LNCaP clone FGC (cell line): Measurements from ENCODE around the gene UNC13B.

Experiments used
- DNase-seq: peaks from one replicate; pipeline ENCODE4 v3.0.0-alpha.2; 2011; ENCODE audit warnings: low read depth
- H3K4me3 ChIP-seq: 2 replicates; pipeline ENCODE4 v1.5.1; 2011; ENCODE audit warnings: mild to moderate bottlenecking, low read depth, low read length, control low read depth
- TF ChIP-seq, protein P1 (sequence below): IDR thresholded peaks from 2 replicates; pipeline ENCODE4 v1.5.1; 2012; ENCODE audit warnings: mild to moderate bottlenecking; ENCODE audit not compliant: control insufficient read depth, insufficient read depth; ENCODE audit errors: extremely low read depth

UNC13B gene

DNA sequence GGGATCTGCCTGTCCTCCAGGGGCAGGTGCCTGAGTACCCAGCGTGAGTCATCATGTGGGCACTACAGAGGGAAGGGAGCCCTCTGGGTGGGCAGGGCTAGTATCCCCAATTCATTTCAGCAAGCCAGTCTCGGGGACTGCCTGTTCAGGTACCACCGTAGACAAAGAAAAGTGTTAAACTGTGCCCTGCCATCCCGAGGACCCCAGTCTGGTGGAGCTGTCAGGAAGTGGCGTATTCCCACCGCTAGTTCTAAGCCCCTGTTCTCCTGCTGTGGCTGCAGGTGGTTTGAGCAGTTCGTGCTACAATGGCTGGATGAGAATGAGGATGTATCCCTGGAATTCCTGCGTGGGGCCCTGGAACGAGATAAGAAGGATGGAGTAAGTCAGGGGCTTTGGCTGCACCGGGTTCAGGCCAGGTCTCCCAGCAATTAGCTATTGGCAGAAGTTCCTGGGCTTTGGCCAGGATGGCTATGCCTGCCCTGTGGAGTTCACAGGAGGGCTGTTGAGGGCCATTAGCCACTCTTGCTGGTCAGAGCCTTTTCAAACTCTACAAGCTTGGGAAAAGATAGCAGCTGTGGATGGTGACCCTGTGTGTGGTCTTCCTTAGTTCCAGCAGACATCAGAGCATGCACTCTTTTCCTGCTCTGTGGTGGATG is 234.9 kb downstream of the UNC13B start:
- H3K4me3 ChIP-seq = no peak overlapping the region
- DNase-seq = no peak
- TF ChIP-seq, protein P1, sequence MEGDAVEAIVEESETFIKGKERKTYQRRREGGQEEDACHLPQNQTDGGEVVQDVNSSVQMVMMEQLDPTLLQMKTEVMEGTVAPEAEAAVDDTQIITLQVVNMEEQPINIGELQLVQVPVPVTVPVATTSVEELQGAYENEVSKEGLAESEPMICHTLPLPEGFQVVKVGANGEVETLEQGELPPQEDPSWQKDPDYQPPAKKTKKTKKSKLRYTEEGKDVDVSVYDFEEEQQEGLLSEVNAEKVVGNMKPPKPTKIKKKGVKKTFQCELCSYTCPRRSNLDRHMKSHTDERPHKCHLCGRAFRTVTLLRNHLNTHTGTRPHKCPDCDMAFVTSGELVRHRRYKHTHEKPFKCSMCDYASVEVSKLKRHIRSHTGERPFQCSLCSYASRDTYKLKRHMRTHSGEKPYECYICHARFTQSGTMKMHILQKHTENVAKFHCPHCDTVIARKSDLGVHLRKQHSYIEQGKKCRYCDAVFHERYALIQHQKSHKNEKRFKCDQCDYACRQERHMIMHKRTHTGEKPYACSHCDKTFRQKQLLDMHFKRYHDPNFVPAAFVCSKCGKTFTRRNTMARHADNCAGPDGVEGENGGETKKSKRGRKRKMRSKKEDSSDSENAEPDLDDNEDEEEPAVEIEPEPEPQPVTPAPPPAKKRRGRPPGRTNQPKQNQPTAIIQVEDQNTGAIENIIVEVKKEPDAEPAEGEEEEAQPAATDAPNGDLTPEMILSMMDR = no peak

DNA sequence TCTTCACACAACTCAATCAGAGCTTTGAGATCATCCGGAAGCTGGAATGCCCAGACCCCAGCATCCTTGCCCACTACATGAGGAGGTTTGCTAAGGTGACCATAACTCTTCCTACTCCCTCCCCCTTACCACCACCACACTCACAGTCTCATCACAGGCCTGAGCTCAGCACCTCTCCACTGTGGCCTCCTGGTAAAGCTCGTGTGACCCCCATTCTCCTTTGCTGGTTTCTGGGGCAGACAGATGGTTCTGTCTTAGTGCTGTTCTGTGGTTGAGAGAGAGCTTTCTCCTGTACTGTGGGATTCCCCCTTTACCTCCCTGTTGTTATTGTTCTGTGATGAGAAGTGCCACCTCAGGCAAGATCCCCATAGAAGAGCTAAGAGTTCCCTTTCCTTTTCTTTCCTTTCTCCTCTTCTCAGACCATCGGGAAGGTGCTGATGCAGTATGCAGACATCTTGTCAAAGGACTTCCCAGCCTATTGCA is 235.4 kb downstream of the UNC13B start:
- DNase-seq = no peak
- no peak overlapping the region for H3K4me3 ChIP-seq
- TF ChIP-seq, protein P1 = no peak

DNA sequence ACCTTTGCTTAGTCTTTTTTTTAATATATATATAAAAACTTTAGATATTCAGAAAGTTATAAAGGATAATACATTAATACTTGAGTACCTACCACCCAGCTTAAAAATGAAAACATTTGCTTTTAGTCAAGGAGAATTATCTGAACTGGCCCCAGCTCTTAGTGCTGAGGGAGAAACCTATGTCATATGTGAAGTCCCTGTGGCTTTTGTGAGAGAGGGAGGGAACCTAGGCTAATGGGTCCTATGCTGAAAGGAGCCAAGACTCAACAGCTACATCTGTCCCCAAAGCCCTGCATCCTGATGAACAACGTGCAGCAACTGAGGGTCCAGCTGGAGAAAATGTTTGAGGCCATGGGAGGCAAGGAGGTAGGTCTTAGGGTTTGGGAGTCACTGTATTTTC is 236.1 kb downstream of the UNC13B start:
- DNase-seq = no peak
- H3K4me3 ChIP-seq = no peak overlapping the region
- TF ChIP-seq, protein P1 = no peak

DNA sequence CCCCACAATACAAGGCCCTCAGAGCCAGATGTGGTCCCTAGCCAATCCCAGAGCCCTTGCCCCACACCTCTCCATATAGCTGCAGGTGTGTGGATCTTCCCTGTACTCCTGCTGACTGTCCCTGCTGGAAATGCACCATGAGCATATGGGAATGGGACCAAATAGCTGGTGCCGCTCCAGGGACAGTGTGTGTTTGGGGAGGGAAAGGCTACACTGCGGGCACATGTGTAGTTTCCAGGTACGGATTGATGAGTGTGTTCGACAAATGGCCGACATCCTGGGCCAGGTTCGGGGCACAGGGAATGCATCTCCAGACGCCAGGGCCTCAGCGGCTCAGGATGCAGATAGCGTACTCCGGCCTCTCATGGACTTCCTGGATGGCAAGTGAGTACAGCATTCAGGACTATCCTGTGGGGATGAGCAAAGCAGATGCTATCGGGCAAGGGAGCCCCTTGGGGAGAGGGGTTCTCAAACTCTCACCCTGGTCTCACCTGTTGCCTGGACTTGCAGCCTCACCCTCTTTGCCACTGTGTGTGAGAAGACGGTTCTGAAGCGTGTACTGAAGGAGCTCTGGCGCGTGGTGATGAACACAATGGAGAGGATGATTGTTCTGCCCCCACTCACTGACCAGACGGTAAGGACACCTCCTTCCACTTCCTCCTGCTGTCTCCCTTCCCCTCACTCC is 237.0 kb downstream of the UNC13B start:
- DNase-seq = no peak
- no peak overlapping the region for H3K4me3 ChIP-seq
- TF ChIP-seq, protein P1 = no peak

DNA sequence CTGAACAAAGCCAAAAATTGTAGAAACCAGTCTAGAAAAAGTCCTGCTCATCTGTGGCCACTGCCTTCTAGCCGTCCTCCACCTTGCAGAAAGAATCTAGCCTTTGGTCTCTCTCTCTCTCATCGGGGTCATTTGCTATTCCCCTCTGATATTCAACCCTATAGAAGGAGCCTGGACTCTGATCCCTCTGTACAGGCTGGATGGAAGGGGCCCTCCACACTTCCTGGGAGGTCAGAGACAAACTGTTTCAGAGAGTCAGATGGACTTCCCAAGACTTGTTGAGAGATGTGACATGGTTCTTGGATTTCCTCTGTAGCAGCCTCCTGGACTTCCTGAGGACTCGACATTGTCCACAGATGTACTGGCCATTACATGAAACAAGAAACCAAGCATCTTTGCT is 243.1 kb downstream of the UNC13B start:
- TF ChIP-seq, protein P1 = no peak
- H3K4me3 ChIP-seq = no peak overlapping the region
- no peak for DNase-seq

DNA sequence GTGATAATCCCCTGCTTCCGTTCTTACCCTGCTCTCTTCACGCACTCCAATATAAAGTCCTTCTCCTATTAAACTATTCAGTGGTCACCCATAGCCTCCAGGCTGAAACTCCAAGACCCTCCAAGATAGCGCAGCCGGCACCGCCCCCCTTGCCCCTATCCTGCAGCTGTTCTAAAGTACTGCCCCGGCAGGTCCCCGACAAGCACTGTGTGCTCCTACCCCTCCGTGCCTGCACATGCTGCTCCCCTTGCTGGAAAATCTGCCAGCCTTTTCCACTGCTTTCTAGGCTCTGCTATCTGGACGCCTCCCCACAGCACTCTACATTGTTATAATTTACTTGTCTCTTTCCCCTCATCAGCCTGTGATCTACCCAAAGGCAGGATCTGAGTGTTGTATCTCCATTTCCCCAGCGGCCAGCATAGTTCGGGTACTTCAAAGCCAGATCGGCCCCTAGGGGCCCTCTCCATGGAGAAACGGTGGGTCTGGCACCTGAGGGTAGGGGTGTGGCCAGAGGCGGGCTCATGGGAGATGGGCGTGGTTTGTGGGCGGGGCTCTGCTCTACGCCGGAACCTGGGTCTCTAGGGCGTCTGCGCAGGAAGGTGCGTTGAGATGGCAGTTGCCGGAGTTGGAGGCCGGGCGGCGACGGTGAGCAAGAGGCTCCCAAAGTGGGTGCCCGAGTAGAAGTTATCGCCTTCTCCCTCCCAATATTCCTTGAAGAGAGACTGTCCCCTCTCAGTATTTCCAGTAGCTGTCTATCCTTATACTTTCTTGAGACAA is 244.6 kb downstream of the UNC13B start:
- TF ChIP-seq, protein P1 = no peak
- DNase-seq = no peak
- H3K4me3 ChIP-seq = no peak overlapping the region
